Thyroid gland (tissue), 4 donors: ENCODE data around the gene NDE1.

ENCODE experiments used
- CTCF ChIP-seq, 6 experiments: fragments of 200-600 bp in 3 of 6; fragments of 450-650 bp in 3 of 6; sonication (generic) in 3 of 6; IDR thresholded peaks; one replicate each; pipeline ENCODE4 v1.5.1; 2016 to 2019; ENCODE audit warnings: antibody characterized with exemption in 6 of 6, mild to moderate bottlenecking in 2 of 6, inconsistent platforms in 1 of 6, moderate library complexity in 1 of 6
- POLR2A ChIP-seq, 2 donors: fragments of 450-650 bp; IDR thresholded peaks; one replicate each; pipeline ENCODE4 v1.6.1; 2017; ENCODE audit warnings: antibody characterized with exemption in 2 of 2, mild to moderate bottlenecking in 2 of 2, moderate library complexity in 1 of 2

GRCh38 chr16:15602285-15603044 is 47.6 kb upstream of the NDE1 start:
- no peak for TF ChIP-seq CTCF (IDR thresholded peaks at IDR 0.05)
- no peak for TF ChIP-seq POLR2A (IDR thresholded peaks at IDR 0.05)
